NCI-H460 (cell line): Measurements from ENCODE around the gene ZC3H18. TPM values are rescaled to one million over a fixed set of nuclear protein-coding genes. Genes with fewer than 3 reads are reported as not detected.

Experiments
- DNase-seq: peaks from one replicate; pipeline ENCODE4 v3.0.0-alpha.2; 2016; ENCODE audit warnings: low read depth; ENCODE audit errors: extremely low read depth
- total RNA-seq: library from RNA; depleted of rRNA; stranded (reverse); fragments of >200 nt; shearing (Covaris generic); gene quantifications from 2 replicates; pipeline ENCODE4 v1.2.3, GENCODE V29; 2014

ZC3H18 gene
- total RNA-seq, 1 experiment from 2014 or later = 12.8 TPM

- no peak for DNase-seq
Measured at GRCh38 chr16:88532434-88533241, 37.6 kb upstream of the ZC3H18 start.

DNA sequence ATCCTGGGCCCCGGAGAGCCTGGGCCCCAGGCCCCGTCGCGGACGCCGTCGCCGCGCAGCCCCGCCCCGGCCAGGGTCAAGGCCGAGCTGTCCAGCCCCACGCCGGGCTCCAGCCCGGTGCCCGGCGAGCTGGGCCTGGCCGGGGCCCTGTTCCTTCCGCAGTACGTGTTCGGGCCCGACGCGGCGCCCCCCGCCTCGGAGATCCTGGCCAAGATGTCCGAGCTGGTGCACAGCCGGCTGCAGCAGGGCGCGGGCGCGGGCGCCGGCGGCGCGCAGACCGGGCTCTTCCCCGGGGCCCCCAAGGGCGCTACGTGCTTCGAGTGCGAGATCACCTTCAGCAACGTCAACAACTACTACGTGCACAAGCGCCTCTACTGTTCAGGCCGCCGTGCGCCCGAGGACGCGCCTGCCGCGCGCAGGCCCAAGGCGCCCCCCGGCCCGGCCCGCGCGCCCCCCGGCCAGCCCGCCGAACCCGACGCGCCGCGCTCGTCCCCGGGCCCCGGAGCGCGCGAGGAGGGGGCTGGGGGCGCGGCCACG, 36.8 kb upstream of the ZC3H18 start:
- DNase-seq = no peak

DNA sequence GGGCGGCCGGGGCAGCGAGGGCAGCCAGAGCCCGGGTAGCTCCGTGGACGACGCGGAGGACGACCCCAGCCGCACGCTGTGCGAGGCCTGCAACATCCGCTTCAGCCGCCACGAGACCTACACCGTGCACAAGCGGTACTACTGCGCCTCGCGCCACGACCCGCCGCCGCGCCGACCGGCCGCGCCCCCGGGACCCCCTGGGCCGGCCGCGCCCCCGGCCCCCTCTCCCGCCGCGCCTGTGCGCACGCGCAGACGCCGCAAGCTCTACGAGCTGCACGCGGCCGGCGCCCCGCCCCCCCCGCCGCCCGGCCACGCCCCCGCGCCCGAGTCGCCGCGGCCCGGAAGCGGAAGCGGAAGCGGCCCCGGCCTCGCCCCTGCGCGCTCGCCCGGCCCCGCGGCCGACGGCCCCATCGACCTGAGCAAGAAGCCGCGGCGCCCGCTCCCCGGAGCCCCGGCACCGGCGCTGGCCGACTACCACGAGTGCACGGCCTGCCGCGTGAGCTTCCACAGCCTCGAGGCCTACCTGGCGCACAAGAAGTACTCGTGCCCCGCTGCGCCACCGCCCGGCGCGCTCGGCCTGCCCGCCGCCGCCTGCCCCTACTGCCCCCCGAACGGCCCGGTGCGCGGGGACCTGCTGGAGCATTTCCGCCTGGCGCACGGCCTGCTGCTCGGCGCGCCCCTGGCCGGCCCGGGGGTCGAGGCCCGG, 36.1 kb upstream of the ZC3H18 start:
- peak; percentile 49 for DNase-seq

DNA sequence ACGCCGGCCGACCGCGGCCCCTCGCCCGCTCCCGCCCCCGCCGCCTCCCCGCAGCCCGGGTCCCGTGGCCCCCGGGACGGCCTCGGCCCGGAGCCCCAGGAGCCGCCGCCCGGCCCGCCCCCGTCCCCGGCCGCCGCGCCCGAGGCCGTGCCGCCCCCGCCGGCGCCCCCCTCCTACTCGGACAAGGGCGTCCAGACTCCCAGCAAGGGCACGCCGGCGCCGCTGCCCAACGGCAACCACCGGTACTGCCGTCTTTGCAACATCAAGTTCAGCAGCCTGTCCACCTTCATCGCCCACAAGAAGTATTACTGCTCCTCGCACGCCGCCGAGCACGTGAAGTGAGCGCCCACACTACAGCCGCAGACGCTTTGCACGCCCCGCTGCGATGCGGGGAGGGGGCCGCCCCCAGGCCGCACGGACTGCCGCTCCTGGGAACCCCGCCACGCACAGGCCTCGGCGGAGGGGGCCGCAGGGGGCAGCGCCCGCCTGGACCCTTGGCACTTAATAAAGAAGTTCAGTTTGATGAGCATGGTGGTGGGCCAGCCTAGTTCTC, 35.5 kb upstream of the ZC3H18 start:
- no peak for DNase-seq

GRCh38 chr16:88535191-88535856, 34.9 kb upstream of the ZC3H18 start:
- DNase-seq = no peak

DNA sequence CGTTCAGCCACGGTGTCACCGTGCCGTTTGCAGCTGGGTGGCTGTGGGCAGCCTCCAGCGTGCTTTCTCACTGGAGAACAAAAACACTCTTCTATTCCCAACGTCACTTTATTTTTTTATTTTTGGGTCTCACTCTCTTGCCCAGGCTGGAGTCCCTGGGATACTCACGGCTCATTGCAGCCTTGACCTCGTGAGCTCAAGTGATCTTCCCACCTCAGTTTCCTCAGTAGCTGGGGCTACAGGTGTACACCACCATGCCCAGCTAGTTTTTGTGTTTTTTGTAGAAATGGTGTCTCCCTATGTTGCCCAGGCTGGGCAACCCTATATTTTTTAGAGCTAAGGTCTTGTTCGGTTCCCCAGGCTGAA, 34.4 kb upstream of the ZC3H18 start:
- no peak for DNase-seq

DNA sequence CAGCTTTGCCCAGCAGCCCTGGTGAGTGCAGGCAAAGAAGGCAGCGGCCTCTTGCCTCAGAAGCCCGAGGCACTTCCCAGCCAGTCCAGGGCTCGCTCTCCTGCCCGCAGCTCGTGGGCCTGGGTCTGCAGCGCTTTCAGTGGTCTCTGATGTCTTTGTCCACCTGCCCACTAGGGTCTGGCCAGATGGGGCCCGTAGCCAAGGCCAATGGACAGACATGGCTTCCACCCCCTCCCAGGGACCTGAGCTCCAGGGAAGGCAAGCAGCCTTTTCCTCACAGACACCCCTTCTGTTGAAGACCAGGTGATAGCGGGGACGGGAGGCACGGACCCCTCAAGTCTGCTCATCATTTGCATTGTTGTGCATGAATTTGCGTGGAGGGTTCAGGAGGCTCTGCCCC, 33.7 kb upstream of the ZC3H18 start:
- DNase-seq = no peak

DNA sequence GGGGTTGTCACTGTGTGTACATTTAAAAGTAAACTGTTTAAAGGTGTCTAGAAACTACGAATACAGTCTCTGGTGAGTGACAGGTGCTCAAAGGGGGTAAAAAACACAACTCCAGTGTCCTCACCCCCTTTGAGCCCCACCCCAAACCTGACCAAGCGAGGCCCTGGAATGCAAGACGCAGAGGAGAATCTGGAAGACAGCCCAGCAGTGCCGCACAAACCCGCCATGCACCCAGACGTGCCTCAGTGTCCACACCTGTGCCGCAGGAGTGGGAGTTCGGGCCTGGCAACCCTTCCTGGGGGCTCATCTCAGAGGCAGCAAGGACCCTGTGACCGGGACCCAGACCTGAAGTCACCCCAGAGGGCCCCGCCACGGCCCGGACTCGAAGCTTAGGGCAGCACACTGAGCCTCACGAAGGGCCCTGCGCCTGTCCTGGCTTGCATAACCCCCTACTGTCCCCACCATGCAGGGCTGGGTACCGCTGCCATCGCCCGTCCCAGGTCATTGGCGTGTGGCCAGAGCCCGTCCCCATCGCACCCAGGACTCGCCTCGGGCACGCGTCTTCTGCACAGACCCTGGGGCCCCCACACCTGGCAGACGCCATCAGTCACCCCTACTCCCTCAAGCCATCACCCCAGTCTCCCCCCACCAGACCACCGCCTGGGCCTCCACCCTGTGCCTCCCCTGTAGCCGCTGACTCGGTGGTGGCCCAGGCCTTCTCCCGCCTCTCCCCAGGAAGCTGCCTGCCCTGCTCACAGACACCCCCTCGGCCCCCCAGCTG, 33.0 kb upstream of the ZC3H18 start:
- DNase-seq = no peak

GRCh38 chr16:88537859-88538258, 32.3 kb upstream of the ZC3H18 start:
- no peak for DNase-seq

- DNase-seq = no peak
Measured at GRCh38 chr16:88538366-88539060, 31.7 kb upstream of the ZC3H18 start.

DNA sequence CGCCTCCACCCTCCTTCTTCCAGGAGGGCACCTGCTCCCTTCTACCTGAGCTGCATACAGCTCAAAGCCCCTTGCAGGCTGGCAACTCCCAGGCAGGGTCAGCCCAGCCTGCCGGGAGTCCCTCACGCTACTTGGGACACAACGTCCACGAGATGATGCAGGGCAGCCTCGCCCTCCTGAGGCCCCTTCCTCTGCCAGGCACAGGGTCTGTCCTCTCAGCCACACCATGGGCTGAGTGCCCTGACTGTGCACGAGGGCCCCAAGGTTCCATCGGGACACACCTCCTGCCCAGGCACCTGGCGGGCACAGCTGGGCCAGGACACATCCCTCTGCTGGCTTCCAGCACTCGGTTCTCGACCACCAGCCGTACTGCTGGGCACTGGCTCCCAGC, 30.9 kb upstream of the ZC3H18 start:
- DNase-seq = no peak

DNA sequence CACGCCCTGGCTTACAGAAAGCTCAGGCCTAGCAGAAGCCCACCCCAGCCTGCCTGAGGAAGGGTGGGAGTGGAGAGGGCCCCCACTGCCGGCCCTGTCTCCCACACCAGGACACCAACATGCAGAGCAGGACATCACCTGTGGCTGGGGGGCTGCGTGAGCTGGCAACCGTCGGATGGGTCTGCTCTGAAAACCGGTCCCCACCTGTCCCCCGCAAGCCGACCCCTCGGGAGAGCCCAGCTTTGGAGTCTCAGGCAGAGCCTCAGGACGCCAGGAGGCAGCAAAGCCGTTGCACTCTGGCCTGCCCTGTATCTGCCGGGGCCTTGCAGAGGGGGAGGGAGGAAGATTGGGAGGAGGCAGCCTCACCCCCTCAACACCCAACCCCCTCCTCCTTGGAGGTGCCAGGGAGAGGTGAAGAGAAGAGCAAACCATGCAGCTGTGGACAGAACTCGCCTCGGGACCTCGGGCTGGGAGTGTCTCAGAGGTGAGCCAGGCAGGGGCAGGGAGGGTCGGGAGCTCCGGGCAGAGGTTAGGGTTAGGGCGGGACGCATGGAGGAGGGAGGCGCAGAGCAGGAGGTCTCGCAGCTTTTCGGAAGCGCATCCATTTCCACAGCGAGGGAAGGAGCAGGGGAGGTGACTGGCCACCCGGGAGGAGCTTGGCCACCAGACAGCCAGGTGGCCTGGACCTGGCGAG, 30.4 kb upstream of the ZC3H18 start:
- DNase-seq = no peak

- no peak for DNase-seq
Measured at GRCh38 chr16:88540346-88540977, 29.7 kb upstream of the ZC3H18 start.

GRCh38 chr16:88541831-88542616, 28.2 kb upstream of the ZC3H18 start:
- no peak for DNase-seq

- no peak for DNase-seq
Measured at GRCh38 chr16:88543230-88543813, 26.9 kb upstream of the ZC3H18 start.

GRCh38 chr16:88545781-88546180, 24.4 kb upstream of the ZC3H18 start:
- DNase-seq = no peak

DNA sequence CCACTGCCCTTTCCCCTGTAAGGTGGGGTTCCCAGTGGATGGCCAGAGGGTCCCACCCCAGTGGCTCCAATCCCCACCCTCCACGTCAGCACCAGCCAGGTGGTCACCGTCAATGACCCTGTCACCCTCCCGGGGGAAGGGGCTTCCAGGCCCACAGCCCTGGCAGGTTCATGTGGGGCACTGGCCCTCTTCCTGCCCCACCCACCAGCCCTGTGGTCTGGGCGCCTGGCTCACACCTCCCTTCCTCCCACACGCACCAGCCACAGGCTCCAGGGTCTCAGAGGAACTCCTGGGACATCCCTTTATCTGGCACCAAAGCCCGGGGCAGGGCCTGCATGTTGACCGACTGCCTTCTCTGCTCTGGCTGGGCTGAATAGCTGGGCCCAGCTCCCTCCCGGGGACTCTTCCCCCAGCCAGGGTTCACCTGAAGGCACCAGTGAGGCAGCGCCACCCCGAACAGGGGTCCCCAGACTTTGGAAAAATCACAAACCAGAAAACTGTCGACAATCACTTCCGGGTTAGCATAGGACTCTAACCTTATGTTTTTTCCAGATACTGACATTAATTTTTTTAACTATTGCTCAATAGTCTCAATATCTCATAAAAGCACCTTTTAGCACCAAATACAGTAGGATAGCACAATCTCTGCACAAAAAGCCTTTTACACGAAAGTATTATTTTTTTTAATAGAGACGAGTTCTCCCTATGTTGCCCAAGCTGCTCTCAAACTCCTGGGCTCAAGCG, 21.9 kb upstream of the ZC3H18 start:
- DNase-seq = no peak
